Left hindlimb (tissue), 1 donor: ENCODE results near the gene SYT3.

Experiments
- DNase-seq: peaks from one replicate; pipeline ENCODE4 v3.0.0-alpha.2; 2018

SYT3 gene

GRCh38 chr19:50639121-50640112 is at the start of gene SYT3:
TSS of gene SYT3 (minus strand) at chr19:50639881. CDS start at chr19:50637411, 2,470 bp downstream.
- DNase-seq = peak; percentile 40

GRCh38 chr19:50688766-50689165 is 49.1 kb upstream of the SYT3 start:
- no peak for DNase-seq

GRCh38 chr19:50686310-50687032 is 46.8 kb upstream of the SYT3 start:
- DNase-seq = no peak

- DNase-seq = peak; percentile 72
These were observed 39.8 kb upstream of the SYT3 start for GRCh38 chr19:50679177-50680125.

- no peak for DNase-seq
These were observed 38.6 kb upstream of the SYT3 start for GRCh38 chr19:50678323-50678722.

GRCh38 chr19:50677636-50678035 is 38.0 kb upstream of the SYT3 start:
- DNase-seq = no peak

- DNase-seq = no peak
These were observed 37.0 kb upstream of the SYT3 start for GRCh38 chr19:50676625-50677197.

GRCh38 chr19:50673118-50673517 is 33.4 kb upstream of the SYT3 start:
- DNase-seq = no peak

- no peak for DNase-seq
These were observed 30.4 kb upstream of the SYT3 start for GRCh38 chr19:50670102-50670380.

GRCh38 chr19:50669302-50670101 is 29.8 kb upstream of the SYT3 start:
- DNase-seq = no peak

- DNase-seq = no peak
These were observed 29.2 kb upstream of the SYT3 start for GRCh38 chr19:50668879-50669278.

GRCh38 chr19:50668416-50668815 is 28.7 kb upstream of the SYT3 start:
- DNase-seq = no peak

- no peak for DNase-seq
These were observed 28.1 kb upstream of the SYT3 start for GRCh38 chr19:50667759-50668231.

GRCh38 chr19:50667177-50667758 is 27.6 kb upstream of the SYT3 start:
- DNase-seq = no peak

GRCh38 chr19:50666346-50667176 is 26.9 kb upstream of the SYT3 start:
- DNase-seq = no peak

GRCh38 chr19:50664204-50664603 is 24.5 kb upstream of the SYT3 start:
- no peak for DNase-seq

GRCh38 chr19:50663482-50663790 is 23.8 kb upstream of the SYT3 start:
- DNase-seq = no peak

GRCh38 chr19:50662651-50663481 is 23.2 kb upstream of the SYT3 start:
- DNase-seq = no peak
